Midbrain (tissue), 1 donor: ENCODE measurements around the gene PDE4DIP.
"Not testable (repeated sequence)": the region's sequence is repeated elsewhere in the genome, so short reads cannot be mapped to it uniquely, and the experiment has no call there.

ENCODE experiments used
- DNase-seq: peaks from one replicate; lab custom pipeline; 2025; lab: John Stamatoyannopoulos, UW

Gene PDE4DIP

DNA sequence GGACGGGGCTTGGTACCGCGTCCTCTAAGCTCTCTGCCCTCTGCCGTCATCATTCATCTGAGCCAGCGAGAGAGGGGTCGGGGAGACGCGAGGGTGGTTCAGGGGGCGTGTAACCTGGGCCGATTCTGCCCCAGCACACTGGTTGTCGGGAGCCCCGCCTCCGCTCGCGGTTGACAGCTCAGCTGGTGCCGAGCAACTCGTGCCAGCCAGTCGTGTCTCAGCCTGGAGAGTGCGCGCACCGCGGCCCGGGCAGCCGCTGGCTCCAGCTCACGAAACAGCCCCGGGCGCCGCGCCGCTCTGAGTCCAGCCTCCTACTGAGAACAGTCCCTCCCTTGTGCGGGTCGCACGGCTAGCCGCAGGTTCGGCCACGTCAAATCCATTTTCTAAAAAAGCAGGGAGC, at the start of gene PDE4DIP:
Gene PDE4DIP, plus strand, starts transcription at position 209 of the 400 bp plus-strand sequence. CDS start 347 bp downstream, outside the sequence.
- not testable (repeated sequence) for DNase-seq

DNA sequence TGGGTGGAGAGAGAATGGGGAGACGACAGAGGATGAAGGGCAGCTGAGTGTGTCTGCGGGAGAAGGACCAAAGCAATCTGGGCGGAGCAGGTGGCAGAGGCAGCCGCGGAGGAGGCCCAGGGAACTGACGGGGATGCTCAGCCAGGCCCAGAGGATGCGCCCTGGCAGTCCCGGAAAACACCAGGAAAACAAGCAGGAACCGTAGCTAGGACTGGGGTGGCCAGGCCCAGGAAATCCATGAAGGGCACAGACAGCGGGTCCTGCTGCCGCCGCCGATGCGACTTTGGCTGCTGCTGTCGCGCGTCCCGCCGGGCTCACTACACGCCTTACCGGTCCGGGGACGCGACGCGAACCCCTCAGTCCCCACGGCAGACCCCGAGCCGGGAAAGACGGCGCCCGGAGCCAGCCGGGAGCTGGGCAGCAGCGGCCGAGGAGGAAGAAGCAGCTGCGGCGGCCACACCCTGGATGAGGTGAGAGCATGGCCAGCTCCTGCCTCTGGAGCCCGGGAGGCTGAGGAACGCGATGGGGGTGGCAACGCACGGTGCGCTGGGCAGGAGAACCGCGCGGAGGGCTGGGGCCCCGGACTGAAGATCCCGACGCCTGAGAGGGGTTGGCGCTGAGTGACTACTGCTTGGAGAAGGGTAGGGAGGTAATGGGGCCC, 35.8 kb upstream of the PDE4DIP start:
- DNase-seq = not testable (repeated sequence)

- not testable (repeated sequence) for DNase-seq
These were observed 35.3 kb upstream of the PDE4DIP start for GRCh38 chr1:148808929-148809283.

GRCh38 chr1:148822180-148822579, 22.0 kb upstream of the PDE4DIP start:
- not testable (repeated sequence) for DNase-seq

DNA sequence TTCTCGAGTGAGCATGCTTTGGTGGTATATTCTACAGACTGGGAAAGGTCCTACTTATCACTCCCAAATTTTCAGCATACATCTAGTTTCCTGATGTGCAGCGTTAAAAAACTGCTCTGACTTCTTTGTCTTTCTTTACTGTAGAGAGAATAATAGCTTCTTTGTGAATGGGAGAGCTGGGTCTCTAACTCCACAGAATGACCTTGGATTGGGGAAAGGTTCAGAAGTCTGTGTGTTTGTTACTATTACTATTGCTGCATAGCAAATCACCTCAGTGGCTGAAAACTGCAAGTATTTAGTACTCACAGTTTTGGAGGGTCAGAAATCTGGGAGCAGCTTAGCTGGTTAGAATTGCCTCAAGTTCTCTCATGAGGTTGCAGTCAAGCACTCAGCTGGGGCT, 20.4 kb upstream of the PDE4DIP start:
- DNase-seq = not testable (repeated sequence)

GRCh38 chr1:148825029-148825428, 19.2 kb upstream of the PDE4DIP start:
- not testable (repeated sequence) for DNase-seq

GRCh38 chr1:148828531-148828930, 15.7 kb upstream of the PDE4DIP start:
- DNase-seq = not testable (repeated sequence)

- DNase-seq = not testable (repeated sequence)
These were observed 15.3 kb upstream of the PDE4DIP start for GRCh38 chr1:148828962-148829361.

DNA sequence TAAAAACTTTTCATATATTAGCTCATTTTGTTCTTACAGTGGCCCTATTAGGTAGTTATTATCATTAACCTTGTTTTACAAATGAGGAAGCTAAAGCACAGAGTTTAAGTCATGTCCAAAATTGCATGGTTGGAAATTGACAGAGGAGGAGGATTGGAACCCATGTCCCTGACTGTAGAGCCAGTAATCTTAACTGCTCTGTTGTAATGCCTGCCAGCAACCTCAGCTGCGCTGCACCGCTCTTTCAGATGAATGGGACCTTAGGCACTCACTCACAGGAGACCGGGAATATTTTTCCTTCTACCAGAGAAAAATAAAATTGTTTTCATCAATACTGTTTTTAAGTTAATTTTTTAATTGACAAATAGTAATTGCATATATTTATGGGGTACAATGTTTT, 14.9 kb upstream of the PDE4DIP start:
- not testable (repeated sequence) for DNase-seq

GRCh38 chr1:148841262-148841661, 3.0 kb upstream of the PDE4DIP start:
- not testable (repeated sequence) for DNase-seq

- DNase-seq = not testable (repeated sequence)
These were observed 423 bp downstream of the PDE4DIP start for GRCh38 chr1:148844651-148845050.

DNA sequence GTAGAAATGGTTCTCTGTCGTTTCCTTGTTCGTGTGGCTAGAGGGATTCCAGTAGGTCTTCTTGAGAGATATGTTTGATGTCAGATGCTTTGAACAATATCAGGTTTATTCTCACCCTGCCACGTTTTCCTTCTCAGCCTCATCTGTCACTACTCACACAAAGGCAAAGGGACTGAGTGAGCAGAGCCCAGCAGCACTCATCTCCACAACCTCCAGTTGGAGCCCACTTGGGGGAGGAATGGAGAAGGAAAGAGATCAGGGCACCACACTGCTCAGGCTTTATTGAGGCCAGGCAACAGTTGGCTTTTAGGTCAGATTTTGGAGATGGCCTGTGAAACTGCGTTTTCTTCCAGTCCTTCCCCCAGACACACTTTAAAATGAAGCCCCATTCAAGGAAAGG, 840 bp downstream of the PDE4DIP start:
- not testable (repeated sequence) for DNase-seq

GRCh38 chr1:148850347-148850746, 6.1 kb downstream of the PDE4DIP start:
- DNase-seq = not testable (repeated sequence)

GRCh38 chr1:148850840-148851239, 6.6 kb downstream of the PDE4DIP start:
- DNase-seq = not testable (repeated sequence)

DNA sequence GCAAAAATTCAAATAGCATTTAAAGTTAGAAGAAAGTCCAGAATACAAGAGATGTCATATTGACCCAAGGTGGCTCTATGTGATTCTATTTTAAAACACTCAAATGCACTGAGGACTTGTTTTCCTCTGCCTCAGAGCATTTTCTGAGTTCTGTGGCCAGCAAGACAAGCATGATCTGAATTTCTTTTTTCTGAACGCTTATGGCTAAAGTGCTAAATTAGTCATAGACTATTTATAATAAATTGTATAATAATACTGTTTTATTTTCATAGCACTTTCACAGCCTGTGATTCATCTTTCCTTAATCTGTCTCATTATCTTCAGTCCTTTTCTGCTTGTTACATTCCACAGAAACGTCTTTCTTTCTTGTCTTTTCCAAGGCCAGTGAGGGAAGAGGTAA, 7.5 kb downstream of the PDE4DIP start:
- DNase-seq = not testable (repeated sequence)

GRCh38 chr1:148853363-148853762, 9.1 kb downstream of the PDE4DIP start:
- not testable (repeated sequence) for DNase-seq

DNA sequence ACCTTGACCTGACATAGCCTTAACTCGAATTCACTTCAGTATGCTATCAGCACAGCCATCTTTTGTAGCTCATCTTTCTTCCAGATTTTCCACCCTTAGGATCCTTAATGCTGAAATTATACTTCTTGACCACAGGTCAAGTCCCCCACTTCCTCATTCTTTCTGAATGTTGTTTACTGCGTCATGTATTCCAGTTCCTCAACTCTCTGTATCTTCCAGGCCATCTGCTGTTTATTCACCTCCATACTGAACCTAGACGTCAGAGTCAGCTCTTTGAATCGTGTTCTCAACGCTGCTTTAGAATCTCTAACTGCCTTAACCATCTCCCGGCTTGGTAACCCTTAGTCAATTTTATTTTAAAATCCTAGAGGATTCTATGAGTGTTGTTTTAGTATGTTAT, 9.8 kb downstream of the PDE4DIP start:
- not testable (repeated sequence) for DNase-seq

GRCh38 chr1:148855367-148855766, 11.1 kb downstream of the PDE4DIP start:
- DNase-seq = not testable (repeated sequence)

DNA sequence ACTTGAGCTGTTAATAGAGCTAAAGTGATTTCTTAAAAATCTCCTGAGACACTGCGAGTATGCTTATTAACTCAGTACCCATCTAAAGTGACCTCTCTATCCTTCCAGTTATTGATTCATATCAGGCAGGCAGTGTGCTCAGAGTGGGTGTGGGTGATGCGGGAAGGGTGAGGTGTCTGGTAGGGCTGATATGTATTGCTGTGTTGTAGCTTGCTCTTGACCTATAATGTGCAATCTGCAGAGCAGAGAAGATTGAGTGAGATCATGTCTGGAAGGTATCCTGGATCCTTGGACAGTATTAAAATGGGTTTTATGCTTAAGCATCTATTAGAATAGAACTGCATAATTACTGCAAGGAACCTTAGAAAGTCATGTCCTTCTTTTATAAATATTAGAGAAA, 15.8 kb downstream of the PDE4DIP start:
- not testable (repeated sequence) for DNase-seq

GRCh38 chr1:148860579-148861259, 16.5 kb downstream of the PDE4DIP start:
- not testable (repeated sequence) for DNase-seq

- DNase-seq = not testable (repeated sequence)
These were observed 18.4 kb downstream of the PDE4DIP start for GRCh38 chr1:148862590-148862989.

DNA sequence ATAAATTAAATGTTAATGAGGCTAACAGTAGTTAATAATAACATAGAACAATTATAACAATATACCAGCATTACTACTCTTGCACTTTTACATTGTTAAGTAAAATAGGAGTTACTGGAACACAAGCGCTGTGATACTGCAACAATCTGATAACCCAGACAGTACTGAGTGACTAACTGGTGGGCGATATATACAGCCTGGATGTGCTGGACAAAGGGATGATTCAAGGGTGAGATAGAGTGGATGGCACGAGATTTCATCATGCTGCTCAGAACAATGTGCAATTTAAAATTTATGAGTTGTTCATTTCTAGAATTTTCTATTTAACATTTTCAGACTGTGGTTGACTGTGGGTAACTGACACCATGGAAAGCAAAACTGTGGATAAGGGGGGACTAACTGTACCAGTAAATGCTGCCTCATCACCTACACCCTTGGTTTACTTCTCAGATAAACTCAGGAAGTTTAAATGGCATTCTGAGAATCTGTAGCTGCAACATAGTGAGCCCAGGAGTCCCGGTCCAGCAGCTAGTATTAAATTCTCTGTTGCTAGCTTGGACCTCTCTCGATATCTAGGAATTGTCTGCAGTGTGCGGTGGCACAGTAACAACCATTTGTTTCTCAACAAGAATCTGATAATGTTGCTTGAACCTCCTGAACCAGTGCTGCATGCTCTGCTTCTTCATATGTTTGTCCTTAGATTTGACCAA, 24.9 kb downstream of the PDE4DIP start:
- DNase-seq = not testable (repeated sequence)

DNA sequence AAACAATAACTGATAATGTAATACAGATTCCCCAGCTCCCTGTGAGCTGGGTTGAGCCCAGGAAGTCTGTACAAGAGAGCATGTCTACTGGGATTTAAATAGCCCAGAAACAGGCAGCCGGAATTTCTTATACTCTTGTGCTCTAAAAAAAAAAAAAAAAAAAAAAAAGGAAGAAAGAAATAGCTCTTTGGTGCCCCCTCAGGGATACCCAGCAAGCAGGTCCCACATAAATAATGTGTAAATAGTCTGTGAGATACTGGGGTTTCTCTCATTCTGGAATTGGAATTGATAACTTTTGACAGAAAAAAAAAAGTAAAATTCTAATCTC, 25.4 kb downstream of the PDE4DIP start:
- not testable (repeated sequence) for DNase-seq
